HG03571 (cell line): ENCODE results near the gene RNH1.

Experiments used
- ATAC-seq: cut with Tn5 transposase; IDR thresholded peaks from one replicate; pipeline ENCODE4 v1.9.1; 2021; ENCODE audit not compliant: unreplicated experiment

RNH1 gene

GRCh38 chr11:459511-460220 is 47.4 kb downstream of the RNH1 start:
- no peak for ATAC-seq

GRCh38 chr11:457111-457760 is 49.8 kb downstream of the RNH1 start:
- ATAC-seq: no peak

- no peak for ATAC-seq
Measured at GRCh38 chr11:456533-456932, 50.5 kb downstream of the RNH1 start.

GRCh38 chr11:455566-456147 is 51.4 kb downstream of the RNH1 start:
- no peak for ATAC-seq

GRCh38 chr11:454801-455565 is 52.1 kb downstream of the RNH1 start:
- ATAC-seq: no peak

DNA sequence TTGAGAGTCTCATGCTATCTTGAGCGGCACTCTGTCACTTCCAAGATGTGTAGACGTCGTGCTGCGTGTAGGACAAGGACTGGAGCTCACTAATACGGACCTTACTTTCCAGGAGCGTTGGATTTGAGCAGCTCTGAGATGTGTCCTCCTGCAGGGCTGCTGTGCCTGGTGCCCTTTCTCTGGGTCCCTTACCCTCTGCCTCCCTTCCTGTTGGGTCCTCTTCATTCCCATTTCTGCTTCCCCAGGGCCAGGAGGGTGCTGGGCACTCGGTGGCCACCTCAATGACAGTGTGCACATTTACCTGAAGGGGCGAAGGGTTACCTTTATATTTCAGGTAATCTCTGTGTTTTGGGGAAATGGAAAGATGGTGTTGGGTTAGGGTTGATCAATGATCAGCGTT is 53.0 kb downstream of the RNH1 start:
- no peak for ATAC-seq

- ATAC-seq: no peak
Measured at GRCh38 chr11:453564-453963, 53.5 kb downstream of the RNH1 start.

- no peak for ATAC-seq
Measured at GRCh38 chr11:452916-453527, 54.0 kb downstream of the RNH1 start.

DNA sequence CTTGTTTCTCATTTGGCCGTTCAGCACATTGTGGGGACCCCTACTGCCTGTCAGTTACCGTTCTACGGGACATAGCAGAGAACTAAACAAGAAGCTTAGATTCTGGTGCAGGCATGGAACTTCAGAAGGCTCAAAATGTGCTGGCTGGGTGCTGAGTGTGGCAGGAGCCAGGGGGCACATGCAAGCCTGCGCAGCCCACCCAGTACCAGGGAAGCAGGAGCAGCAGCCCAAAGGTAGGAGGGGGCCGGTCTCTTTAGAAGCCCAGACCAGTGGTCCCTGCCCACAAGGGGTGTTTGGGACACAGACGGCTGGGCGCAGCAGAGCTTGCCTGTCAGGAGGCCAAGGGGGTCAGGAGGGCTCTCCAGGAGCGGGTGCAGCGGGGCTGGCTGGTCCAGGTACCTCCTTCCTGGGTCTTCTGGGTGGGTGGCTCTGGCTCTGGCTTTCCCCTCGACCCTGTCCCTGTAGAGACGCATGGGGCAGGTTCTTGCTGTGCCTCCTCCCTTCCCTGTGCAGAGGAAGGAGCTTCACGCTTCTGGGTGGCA is 54.8 kb downstream of the RNH1 start:
- ATAC-seq: no peak

GRCh38 chr11:451738-452137 is 55.3 kb downstream of the RNH1 start:
- ATAC-seq: no peak

- no peak for ATAC-seq
Measured at GRCh38 chr11:450809-451451, 56.1 kb downstream of the RNH1 start.

GRCh38 chr11:449889-450808 is 56.9 kb downstream of the RNH1 start, which contains the start of gene PTDSS2:
Gene PTDSS2, plus strand, starts transcription at chr11:450279. Its CDS starts 177 bp downstream, at chr11:450456.
- peak; percentile 61 for ATAC-seq

- peak; percentile 48 for ATAC-seq
Measured at GRCh38 chr11:447923-448731, 58.9 kb downstream of the RNH1 start.

- ATAC-seq: no peak
Measured at GRCh38 chr11:446891-447290, 60.2 kb downstream of the RNH1 start.

DNA sequence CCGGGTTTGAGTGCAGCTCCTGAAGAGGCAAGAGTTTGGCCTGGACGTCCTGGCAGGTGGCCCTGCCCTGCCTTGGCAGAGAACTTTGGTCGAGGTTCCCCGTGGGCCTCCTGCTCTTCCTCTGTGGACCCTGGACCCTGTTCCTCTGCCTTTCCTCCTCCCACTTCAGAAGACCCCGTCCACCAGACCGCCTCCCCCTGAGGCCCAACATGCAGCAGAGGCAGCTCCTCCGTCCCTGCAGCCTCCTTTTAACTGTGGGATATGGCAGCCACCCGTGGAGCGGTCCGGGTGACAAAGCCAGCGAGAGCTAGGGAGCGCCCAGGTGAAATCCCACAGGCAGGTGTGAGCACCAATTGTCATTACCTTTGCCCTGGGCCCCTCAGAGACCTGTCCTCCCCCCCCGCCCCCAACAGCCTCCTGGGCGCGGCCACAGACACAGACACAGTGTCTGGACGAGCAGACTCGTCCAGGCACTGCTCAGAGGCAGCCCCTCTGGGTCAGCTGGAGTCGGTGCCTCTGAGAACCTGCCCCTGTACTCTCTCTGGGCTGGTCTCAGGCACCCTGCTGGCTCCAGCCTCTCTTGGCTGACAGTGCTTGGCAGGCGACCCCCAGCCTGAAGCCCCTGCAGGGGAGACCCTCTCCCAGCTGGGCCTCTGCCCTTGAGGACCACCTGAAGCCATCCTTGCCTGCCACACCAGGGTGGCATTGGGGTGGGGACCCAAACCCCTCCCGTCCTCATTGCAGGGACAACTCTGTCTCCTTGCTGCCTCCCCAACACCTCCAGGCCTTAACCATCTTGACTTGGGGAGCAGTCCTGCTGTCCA is 61.1 kb downstream of the RNH1 start:
- ATAC-seq: no peak
